Epithelial cell of proximal tubule (primary cell): Measurements from ENCODE around the gene ABL2. TPM values are rescaled to one million over a fixed set of nuclear protein-coding genes. Genes with fewer than 3 reads are reported as not detected.
"Not testable (repeated sequence)": the region's sequence is repeated elsewhere in the genome, so short reads cannot be mapped to it uniquely, and the experiment has no call there.

Experiments
- DNase-seq: peaks from one replicate; pipeline ENCODE4 v3.0.0-alpha.2; 2011; ENCODE audit warnings: low read depth
- H3K4me3 ChIP-seq: 2 replicates; pipeline ENCODE4 v1.5.1; 2011; ENCODE audit warnings: low read depth, mild to moderate bottlenecking, low read length
- CTCF ChIP-seq: conservative IDR thresholded peaks from 2 replicates; pipeline ENCODE4 v1.5.1; 2012; ENCODE audit warnings: low read depth, mild to moderate bottlenecking, low read length
- total RNA-seq: library from RNA; depleted of rRNA; stranded (reverse); fragments of >200 nt; gene quantifications from 2 replicates; pipeline ENCODE4 v1.2.3, GENCODE V29; 2015

ABL2 gene
- total RNA-seq, 1 donor from 2014 or later = 12.2 TPM

DNA sequence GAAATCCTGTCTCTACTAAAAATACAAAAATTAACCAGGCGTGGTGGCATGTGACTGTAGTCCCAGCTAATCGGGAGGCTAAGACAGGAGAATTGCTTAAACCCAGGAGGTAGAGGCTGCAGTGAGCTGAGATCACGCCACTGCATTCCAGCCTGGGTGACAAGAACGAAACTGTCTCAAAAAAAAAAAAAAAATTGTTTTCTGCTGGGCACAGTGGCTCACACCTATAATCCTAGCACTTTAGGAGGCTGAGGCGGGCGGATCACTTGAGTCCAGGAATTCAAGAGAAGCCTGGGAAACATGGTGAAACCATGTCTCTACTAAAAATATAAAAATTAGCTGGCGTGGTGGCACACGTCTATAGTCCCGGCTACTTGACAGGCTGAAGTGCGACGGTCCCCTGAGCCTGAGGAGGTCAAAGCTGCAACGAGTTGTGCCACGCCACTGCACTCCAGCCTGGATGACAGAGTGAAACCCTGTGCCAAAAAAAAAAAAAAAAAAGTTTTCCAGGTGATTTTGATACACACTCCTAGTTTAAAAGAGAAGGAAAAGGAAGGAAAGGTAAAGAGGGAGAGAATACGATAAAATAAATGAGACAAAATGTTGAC is 31.7 kb downstream of the ABL2 start:
- no peak for TF ChIP-seq CTCF
- H3K4me3 ChIP-seq = no peak overlapping the region
- no peak for DNase-seq

DNA sequence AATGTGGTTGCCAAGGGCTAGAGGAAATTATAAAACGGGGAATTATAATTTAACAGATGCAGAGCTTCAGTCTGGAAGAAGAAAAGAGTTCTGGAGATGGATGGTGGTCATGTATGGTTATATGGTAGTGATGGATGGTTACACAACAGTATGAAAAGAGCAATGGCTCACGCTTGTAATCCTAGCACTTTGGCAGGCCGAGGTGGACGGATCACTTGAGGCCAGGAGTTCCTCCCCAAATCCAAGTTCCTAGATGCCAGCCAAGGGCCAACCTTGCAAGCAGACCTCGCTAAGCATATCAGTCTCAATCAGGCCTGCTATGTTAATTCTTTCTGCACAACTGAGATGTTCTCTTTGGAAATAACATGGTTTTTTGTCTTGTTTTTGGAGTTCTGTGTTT is 33.6 kb downstream of the ABL2 start:
- DNase-seq, H3K4me3 ChIP-seq: not testable (repeated sequence)

- no peak for TF ChIP-seq CTCF
Measured at GRCh38 chr1:179195376-179195775, 34.1 kb downstream of the ABL2 start.

GRCh38 chr1:179194068-179194537 is 35.4 kb downstream of the ABL2 start:
- TF ChIP-seq CTCF = no peak
- H3K4me3 ChIP-seq = no peak overlapping the region
- DNase-seq = no peak

More at GRCh38 chr1:179195376-179195775, 34.1 kb downstream of the ABL2 start:
- no peak for DNase-seq
- H3K4me3 ChIP-seq = no peak overlapping the region

GRCh38 chr1:179190861-179191260 is 38.6 kb downstream of the ABL2 start:
- DNase-seq = no peak
- no peak overlapping the region for H3K4me3 ChIP-seq
- no peak for TF ChIP-seq CTCF

DNA sequence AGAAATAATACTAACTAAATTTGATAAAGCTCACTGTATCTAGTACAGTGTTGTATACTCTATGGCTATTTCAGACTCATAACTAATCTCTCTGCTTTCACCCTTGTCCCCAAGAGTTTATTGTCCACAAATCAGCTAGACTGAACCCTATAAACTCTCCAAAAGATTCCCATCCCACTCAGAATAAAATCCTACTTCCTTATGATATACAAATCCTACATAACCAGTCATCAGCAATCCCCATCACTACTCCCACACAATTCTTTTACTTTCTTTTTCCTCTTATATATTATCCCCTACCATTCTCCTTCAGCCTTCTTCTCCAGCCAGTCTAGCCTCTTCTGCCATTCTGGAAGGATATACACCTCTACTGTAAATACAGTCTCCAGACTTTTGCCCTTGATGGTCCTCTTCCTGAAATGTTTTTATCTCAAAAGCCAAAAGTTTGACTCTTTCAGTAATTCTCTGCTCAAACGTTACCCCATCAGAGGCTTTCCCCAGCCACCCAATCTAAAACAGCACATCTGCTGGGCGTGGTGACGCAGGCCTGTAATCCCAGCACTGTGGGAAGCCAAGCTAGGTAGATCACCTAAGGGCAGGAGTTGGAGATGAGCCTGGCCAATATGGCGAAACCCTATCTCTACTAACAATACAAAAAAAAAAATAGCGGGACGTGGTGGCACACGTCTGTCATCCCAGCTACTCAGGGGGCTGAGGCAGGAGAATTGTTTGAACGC is 41.6 kb downstream of the ABL2 start:
- no peak for DNase-seq
- TF ChIP-seq CTCF = no peak
- no peak overlapping the region for H3K4me3 ChIP-seq

DNA sequence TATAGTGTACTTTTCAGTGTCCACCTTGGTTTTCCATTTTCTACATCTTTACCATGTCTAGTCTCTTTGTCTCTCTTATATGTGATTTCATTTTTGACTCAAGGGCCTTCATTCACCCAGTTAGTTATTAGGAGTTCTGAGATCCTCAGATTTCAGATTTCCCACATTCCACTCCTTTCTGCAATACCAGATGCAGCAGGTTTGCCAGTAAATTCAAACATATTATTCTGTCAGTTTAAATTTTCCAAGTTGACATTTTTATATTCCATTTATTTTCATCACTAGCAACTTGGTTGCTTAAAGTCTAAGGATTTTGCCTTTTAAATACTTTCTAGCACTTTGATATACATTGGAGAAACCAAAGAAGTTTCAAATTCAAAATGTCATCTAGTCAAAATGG is 42.4 kb downstream of the ABL2 start:
- H3K4me3 ChIP-seq = no peak overlapping the region
- no peak for DNase-seq
- TF ChIP-seq CTCF = no peak
